Neuron (in vitro differentiated cells): ENCODE measurements around the gene ABL1.

Source experiments
- H2AFZ ChIP-seq: one replicate; pipeline ENCODE4 v1.6.1; 2013; ENCODE audit warnings: low read depth, mild to moderate bottlenecking, inconsistent platforms, low read length, moderate library complexity
- H3K27me3 ChIP-seq: one replicate; pipeline ENCODE4 v1.6.1; 2013; ENCODE audit warnings: low read length; ENCODE audit not compliant: insufficient read depth
- H3K36me3 ChIP-seq: one replicate; pipeline ENCODE4 v1.6.1; 2013; ENCODE audit warnings: low read length; ENCODE audit not compliant: insufficient read depth
- H3K4me1 ChIP-seq: one replicate; pipeline ENCODE4 v1.6.1; 2013; ENCODE audit warnings: low read length; ENCODE audit not compliant: insufficient read depth
- H3K4me3 ChIP-seq: 2 replicates; pipeline ENCODE4 v1.5.1; 2013; ENCODE audit warnings: mild to moderate bottlenecking, low read length, moderate library complexity
- H3K9me3 ChIP-seq: one replicate; pipeline ENCODE4 v1.6.1; 2013; ENCODE audit warnings: low read length

ABL1 gene

DNA sequence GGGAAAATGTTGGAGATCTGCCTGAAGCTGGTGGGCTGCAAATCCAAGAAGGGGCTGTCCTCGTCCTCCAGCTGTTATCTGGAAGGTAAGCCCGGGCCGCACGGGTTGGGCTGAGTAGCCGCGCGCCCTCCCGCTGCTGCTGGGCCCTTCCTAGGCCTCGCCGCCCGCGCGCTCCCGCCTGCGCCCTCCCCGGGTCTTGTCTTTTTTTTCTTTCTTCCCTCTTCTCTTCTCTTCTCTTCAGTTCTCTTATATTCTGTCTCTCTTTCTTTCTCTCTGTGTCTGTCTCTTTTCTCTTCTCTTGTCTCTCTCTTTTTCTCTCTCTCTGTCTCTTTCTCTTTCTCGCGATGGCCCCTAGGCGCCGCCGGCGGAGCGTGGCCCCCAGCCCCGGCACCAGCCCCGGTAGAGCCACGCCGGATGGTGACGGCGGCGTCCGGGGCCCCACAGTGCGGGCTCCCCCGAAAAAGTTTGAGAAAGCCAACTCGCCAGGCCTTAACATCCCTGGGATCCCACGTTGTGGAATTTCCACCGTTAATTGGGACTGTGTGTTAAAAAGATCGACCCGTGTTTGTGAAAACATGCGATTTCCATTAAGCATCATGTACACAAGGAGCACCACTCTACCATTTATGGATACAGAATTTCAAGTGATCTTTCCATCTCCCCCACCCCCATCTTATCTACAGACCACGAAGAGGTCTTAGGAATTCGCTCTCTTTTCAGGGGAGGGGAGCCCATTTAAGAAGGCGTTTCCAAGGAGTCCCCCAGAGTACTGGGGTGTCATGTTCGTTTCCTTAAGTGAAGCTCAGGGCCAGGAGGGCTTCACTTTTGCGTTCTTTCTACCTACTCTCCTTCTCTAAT is 616 bp downstream of the ABL1 start:
- Histone ChIP-seq H3K4me3 (peak overlapping the region; percentile 79), H3K4me1 (peaks cover 44% of the 10 kb centered on the region), H3K27me3 (no peaks in the 10 kb centered on the region), H3K9me3 (no peaks in the 10 kb centered on the region), H2AFZ (no peak overlapping the region), H3K36me3 (peaks cover 2% of the 10 kb centered on the region)

DNA sequence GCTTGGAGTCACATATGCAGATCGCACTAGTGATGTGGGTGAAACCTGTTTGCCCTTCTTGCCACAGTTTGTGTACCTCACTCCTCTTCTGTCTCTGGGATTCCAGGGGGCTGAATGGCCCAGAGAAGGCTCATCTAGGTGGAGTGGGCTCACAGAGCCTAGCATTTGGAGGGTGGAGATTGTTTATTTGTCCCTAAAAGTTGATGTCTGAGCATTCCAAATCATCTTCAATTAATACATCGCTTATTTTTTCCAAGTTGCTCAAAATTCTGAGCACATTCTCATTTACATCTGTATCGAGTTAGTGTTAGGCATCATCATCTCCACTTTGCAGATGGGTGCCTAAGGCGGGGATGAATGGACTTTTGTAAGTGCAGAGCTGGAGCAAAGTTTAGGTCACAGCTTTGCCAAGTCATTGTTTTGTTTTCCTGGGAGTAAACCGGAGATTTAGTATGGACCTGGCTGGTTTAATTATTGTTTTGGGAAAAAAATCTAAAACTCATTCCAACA is 2.0 kb downstream of the ABL1 start:
- Histone ChIP-seq H2AFZ (no peak overlapping the region), H3K36me3 (peaks cover 2% of the 10 kb centered on the region), H3K4me1 (peaks cover 50% of the 10 kb centered on the region), H3K9me3 (no peaks in the 10 kb centered on the region), H3K4me3 (peak overlapping the region; percentile 79), H3K27me3 (no peaks in the 10 kb centered on the region)

DNA sequence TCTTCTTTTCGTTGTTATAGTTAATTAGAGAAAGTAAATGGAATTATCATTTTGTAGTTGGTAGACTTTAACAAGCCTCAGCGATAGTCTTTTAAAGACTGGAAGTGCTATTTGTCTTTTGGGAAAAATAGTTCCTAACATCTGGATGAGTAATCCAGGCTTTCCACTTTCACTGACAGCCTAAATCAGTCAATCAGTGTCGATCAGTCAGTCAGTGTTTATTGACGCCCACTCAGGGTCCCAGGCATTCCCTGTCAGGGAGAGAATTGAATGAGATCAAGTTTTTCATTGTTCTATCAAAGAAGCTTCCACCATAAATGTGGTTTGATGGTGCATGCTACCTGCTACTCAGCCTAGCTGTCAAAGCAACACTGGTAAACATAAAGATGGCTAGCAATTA is 2.6 kb downstream of the ABL1 start:
- Histone ChIP-seq H3K36me3 (peaks cover 2% of the 10 kb centered on the region), H2AFZ (no peak overlapping the region), H3K4me1 (peaks cover 55% of the 10 kb centered on the region), H3K4me3 (peak overlapping the region; percentile 79), H3K9me3 (no peaks in the 10 kb centered on the region), H3K27me3 (no peaks in the 10 kb centered on the region)

GRCh38 chr9:130839132-130840111 is 4.4 kb downstream of the ABL1 start:
- Histone ChIP-seq H3K4me3 (no peak overlapping the region), H2AFZ (no peak overlapping the region), H3K4me1 (peaks cover 57% of the 10 kb centered on the region), H3K27me3 (no peaks in the 10 kb centered on the region), H3K36me3 (peaks cover 2% of the 10 kb centered on the region), H3K9me3 (no peaks in the 10 kb centered on the region)

GRCh38 chr9:130842545-130842944 is 7.5 kb downstream of the ABL1 start:
- Histone ChIP-seq H3K36me3 (peaks cover 2% of the 10 kb centered on the region), H3K27me3 (no peaks in the 10 kb centered on the region), H2AFZ (no peak overlapping the region), H3K4me1 (peaks cover 68% of the 10 kb centered on the region), H3K9me3 (no peaks in the 10 kb centered on the region), H3K4me3 (no peak overlapping the region)

DNA sequence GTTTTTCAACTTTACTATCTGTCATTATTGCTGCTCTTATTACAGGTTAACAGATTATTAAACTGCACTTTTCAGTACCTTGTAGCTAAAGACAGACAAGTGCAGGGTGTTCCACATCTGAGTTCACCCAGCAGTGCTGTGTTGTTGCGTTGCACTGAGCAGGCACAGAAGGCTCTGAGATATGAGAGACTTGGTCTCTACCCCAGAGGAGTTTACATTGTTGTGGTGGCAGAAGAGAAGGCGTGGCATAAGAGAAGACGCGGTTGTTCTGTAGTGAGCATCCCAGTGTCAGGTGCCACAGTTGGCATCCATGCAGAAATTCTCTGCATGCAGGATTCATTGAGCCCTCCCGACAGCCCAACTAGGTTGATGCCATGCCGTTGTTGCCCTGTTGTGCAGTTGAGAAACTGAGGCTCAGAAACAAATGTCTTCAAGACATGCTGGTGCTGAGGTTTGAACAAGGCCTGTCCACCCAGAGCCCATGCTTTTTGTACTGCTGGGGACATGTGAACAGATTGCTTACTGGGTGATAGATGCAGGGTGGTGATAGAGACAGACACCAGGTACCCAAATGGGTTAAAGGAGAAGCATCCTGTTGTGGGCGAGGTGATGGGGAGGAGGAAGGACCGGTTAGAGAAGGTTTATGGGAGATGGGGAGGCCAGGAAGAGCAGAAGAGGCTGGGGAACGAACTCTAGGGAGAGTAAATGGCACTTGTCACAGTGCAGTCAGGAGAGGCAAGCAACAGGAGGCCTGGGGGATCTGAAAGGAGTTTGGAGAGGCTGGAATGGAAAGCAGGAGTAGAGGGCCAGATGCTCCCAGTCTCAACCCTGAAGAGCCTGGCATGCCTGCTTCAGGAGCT is 8.2 kb downstream of the ABL1 start:
- Histone ChIP-seq H2AFZ (no peak overlapping the region), H3K9me3 (no peaks in the 10 kb centered on the region)

GRCh38 chr9:130844044-130844451 is 9.0 kb downstream of the ABL1 start:
- H3K36me3 ChIP-seq = peaks cover 2% of the 10 kb centered on the region
- H3K4me1 ChIP-seq = peaks cover 61% of the 10 kb centered on the region
- H3K9me3 ChIP-seq = no peaks in the 10 kb centered on the region
- H3K27me3 ChIP-seq = no peaks in the 10 kb centered on the region
- no peak overlapping the region for H2AFZ ChIP-seq
- H3K4me3 ChIP-seq = no peak overlapping the region

More for the DNA sequence above, 8.2 kb downstream of the ABL1 start:
- Histone ChIP-seq H3K36me3 (peaks cover 2% of the 10 kb centered on the region), H3K4me3 (no peak overlapping the region), H3K4me1 (peaks cover 67% of the 10 kb centered on the region), H3K27me3 (no peaks in the 10 kb centered on the region)

DNA sequence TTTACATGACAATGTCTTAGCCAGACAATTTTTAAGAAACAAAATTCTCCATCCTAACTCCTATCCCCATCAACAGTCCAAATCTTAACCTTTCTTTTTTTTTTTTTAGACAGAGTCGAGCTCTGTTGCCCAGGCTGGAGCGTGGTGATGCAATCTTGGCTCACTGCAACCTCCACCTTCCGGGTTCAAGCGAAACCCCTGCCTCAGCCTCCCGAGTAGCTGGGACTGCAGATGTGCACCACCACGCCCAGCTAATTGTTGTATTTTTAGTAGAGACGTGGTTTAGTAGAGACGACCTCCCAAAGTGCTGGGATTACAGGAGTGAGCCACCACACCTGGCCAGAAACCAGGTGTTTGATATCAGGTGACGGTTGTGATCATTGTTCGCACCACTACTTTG is 10.2 kb downstream of the ABL1 start:
- peaks cover 49% of the 10 kb centered on the region for H3K4me1 ChIP-seq
- H3K4me3 ChIP-seq = no peak overlapping the region

GRCh38 chr9:130845901-130846481 is 10.9 kb downstream of the ABL1 start:
- Histone ChIP-seq H3K27me3 (no peaks in the 10 kb centered on the region), H3K4me3 (no peak overlapping the region), H3K9me3 (no peaks in the 10 kb centered on the region), H2AFZ (no peak overlapping the region), H3K4me1 (peaks cover 49% of the 10 kb centered on the region), H3K36me3 (no peaks in the 10 kb centered on the region)

More for the DNA sequence above, 10.2 kb downstream of the ABL1 start:
- Histone ChIP-seq H3K27me3 (no peaks in the 10 kb centered on the region), H2AFZ (no peak overlapping the region), H3K9me3 (no peaks in the 10 kb centered on the region), H3K36me3 (no peaks in the 10 kb centered on the region)

DNA sequence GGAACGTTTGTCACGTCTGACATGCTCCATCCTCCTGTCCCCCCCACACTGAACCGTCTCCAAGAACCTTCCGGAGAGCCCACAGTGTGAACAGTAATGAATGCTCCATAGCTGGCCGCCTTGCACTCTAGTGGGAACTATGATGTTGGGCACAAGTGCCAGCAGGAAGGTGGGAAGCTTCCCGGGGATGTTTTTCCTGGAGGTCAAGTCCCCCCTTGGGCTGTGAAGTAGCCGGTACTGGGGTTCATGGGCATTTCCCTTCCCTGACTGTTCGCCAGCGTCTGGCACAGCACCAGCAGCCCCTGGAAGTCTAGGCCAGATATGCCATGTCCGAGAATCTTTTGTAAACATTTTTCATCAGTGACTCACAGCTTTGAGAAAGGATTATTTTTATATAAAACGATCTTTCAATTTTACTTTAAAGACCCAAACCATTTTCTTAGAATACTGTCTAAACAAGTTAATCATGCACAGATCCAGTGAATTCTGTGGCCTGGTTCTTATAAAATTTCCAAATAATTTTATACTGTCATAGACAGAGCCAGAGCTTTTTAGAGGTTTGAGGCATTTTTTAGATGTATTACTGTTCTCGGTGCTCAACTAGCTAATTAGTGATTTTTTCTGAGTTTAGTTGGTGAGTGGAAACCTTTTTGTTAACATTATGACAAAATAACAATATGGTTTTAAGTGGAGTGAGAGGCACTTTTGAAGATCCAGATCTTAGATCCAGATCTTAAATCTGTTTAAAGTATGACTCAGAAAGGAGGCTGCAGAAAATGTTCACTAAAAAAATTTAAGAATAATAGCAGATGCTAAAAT is 11.6 kb downstream of the ABL1 start:
- Histone ChIP-seq H3K27me3 (no peaks in the 10 kb centered on the region), H3K4me1 (peaks cover 47% of the 10 kb centered on the region), H2AFZ (no peak overlapping the region), H3K4me3 (no peak overlapping the region), H3K9me3 (no peaks in the 10 kb centered on the region), H3K36me3 (no peaks in the 10 kb centered on the region)

GRCh38 chr9:130847306-130848217 is 12.5 kb downstream of the ABL1 start:
- Histone ChIP-seq H3K9me3 (no peaks in the 10 kb centered on the region), H3K27me3 (no peaks in the 10 kb centered on the region), H3K4me3 (no peak overlapping the region), H2AFZ (no peak overlapping the region), H3K4me1 (peaks cover 38% of the 10 kb centered on the region), H3K36me3 (no peaks in the 10 kb centered on the region)
